ENCODE results near the gene TFAP2E. TPM values are rescaled to one million over a fixed set of nuclear protein-coding genes. Genes with fewer than 3 reads are reported as not detected.

The TFAP2E gene
- total RNA-seq, 1 donor from 2014 or later, result 1.0 TPM

- no peak for DNase-seq (ENCODE audit: low read depth)
- H3K4me3 ChIP-seq (ENCODE audit: low read depth, low read length), result no peak overlapping the region
- TF ChIP-seq CTCF (conservative IDR thresholded peaks at IDR 0.05; ENCODE audit: low read depth, low read length), result no peak
Measured at GRCh38 chr1:35560256-35561225, 12.6 kb upstream of the TFAP2E start.

- DNase-seq (ENCODE audit: low read depth), result no peak
- TF ChIP-seq CTCF (conservative IDR thresholded peaks at IDR 0.05; ENCODE audit: low read depth, low read length), result no peak
- no peak overlapping the region for H3K4me3 ChIP-seq (ENCODE audit: low read depth, low read length)
Measured at GRCh38 chr1:35561297-35561971, 11.7 kb upstream of the TFAP2E start.

GRCh38 chr1:35561972-35562680 is 11.0 kb upstream of the TFAP2E start:
- DNase-seq (ENCODE audit: low read depth), result no peak
- no peak overlapping the region for H3K4me3 ChIP-seq (ENCODE audit: low read depth, low read length)
- TF ChIP-seq CTCF (conservative IDR thresholded peaks at IDR 0.05; ENCODE audit: low read depth, low read length), result no peak

GRCh38 chr1:35563166-35563565 is 9.9 kb upstream of the TFAP2E start:
- no peak overlapping the region for H3K4me3 ChIP-seq (ENCODE audit: low read depth, low read length)
- DNase-seq (ENCODE audit: low read depth), result no peak
- TF ChIP-seq CTCF (conservative IDR thresholded peaks at IDR 0.05; ENCODE audit: low read depth, low read length), result no peak

GRCh38 chr1:35564037-35564883 is 8.9 kb upstream of the TFAP2E start:
- peak; percentile 77 for TF ChIP-seq CTCF (conservative IDR thresholded peaks at IDR 0.05; ENCODE audit: low read depth, low read length)
- no peak overlapping the region for H3K4me3 ChIP-seq (ENCODE audit: low read depth, low read length)
- no peak for DNase-seq (ENCODE audit: low read depth)

Measured in epithelial cell of proximal tubule (primary cell).